ENCODE data around the gene ATXN7L1.
"Not testable (repeated sequence)": the region's sequence is repeated elsewhere in the genome, so short reads cannot be mapped to it uniquely, and the experiment has no call there.

The ATXN7L1 gene

GRCh38 chr7:105890290-105890997, 14.0 kb upstream of the ATXN7L1 start:
- peak; percentile 55 for DNase-seq

GRCh38 chr7:105887569-105888189, 11.3 kb upstream of the ATXN7L1 start:
- no peak for DNase-seq

- no peak for DNase-seq
These were observed 10.4 kb upstream of the ATXN7L1 start for GRCh38 chr7:105886776-105887175.

GRCh38 chr7:105885387-105886111, 9.2 kb upstream of the ATXN7L1 start:
- no peak for DNase-seq

GRCh38 chr7:105883179-105883578, 6.8 kb upstream of the ATXN7L1 start:
- not testable (repeated sequence) for DNase-seq

- no peak for DNase-seq
These were observed 5.0 kb upstream of the ATXN7L1 start for GRCh38 chr7:105881439-105881838.

- no peak for DNase-seq
These were observed 4.4 kb upstream of the ATXN7L1 start for GRCh38 chr7:105880571-105881330.

- no peak for DNase-seq
These were observed 3.4 kb upstream of the ATXN7L1 start for GRCh38 chr7:105879782-105880181.

GRCh38 chr7:105878746-105879605, 2.6 kb upstream of the ATXN7L1 start:
- no peak for DNase-seq

GRCh38 chr7:105877736-105878135, 1.3 kb upstream of the ATXN7L1 start:
- DNase-seq: no peak

- DNase-seq: no peak
These were observed 684 bp upstream of the ATXN7L1 start for GRCh38 chr7:105876964-105877601.

GRCh38 chr7:105875505-105875904, 894 bp downstream of the ATXN7L1 start:
- no peak for DNase-seq

- peak; percentile 43 for DNase-seq
These were observed 2.3 kb downstream of the ATXN7L1 start for GRCh38 chr7:105874055-105874454.

- no peak for DNase-seq
These were observed 3.9 kb downstream of the ATXN7L1 start for GRCh38 chr7:105872491-105872890.

- no peak for DNase-seq
These were observed 5.3 kb downstream of the ATXN7L1 start for GRCh38 chr7:105871142-105871541.

GRCh38 chr7:105866102-105866801, 10.1 kb downstream of the ATXN7L1 start:
- no peak for DNase-seq

- DNase-seq: no peak
These were observed 12.5 kb downstream of the ATXN7L1 start for GRCh38 chr7:105863876-105864275.

- no peak for DNase-seq
These were observed 13.6 kb downstream of the ATXN7L1 start for GRCh38 chr7:105862770-105863169.

GRCh38 chr7:105862276-105862675, 14.1 kb downstream of the ATXN7L1 start:
- no peak for DNase-seq

- no peak for DNase-seq
These were observed 15.2 kb downstream of the ATXN7L1 start for GRCh38 chr7:105861224-105861623.

GRCh38 chr7:105860793-105861192, 15.6 kb downstream of the ATXN7L1 start:
- DNase-seq: no peak
